Fibroblast of skin of right biceps (primary cell): ENCODE results near the gene TNIP3.
"Not testable (repeated sequence)": the region's sequence is repeated elsewhere in the genome, so short reads cannot be mapped to it uniquely, and the experiment has no call there.

Experiments used
- DNase-seq: peaks from one replicate; pipeline ENCODE4 v3.0.0-alpha.2; 2013

Gene TNIP3

GRCh38 chr4:121164291-121164690 lies at the start of gene TNIP3:
TNIP3 (minus strand) TSS chr4:121164321; CDS start chr4:121164125, 196 bp downstream.
- peak; percentile 69 for DNase-seq

- DNase-seq = no peak
Measured at GRCh38 chr4:121212806-121213205, 48.7 kb upstream of the TNIP3 start.

DNA sequence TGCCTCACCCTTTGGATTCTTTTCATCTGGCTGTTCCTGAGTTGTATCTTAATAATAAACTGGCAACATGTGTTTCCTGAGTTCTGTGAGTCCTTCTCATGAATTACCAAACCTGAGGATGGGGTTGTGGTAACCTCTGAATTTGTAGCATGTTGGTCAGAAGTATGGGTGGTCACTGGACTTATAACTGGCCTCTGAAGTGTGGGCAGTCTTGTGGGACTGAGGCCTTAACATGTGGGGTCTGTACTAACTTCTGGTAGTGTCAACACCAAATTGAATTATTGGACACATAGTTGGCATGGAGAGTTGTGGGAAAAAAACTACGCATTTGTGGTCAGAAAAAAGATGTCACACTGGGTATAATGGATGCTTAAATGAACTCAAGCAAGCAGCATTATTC lies 45.0 kb upstream of the TNIP3 start:
- peak; percentile 53 for DNase-seq

- DNase-seq = no peak
Measured at GRCh38 chr4:121208244-121209007, 44.3 kb upstream of the TNIP3 start.

GRCh38 chr4:121205777-121206176 lies 41.7 kb upstream of the TNIP3 start:
- DNase-seq = not testable (repeated sequence)

- DNase-seq = no peak
Measured at GRCh38 chr4:121200795-121201472, 36.8 kb upstream of the TNIP3 start.

DNA sequence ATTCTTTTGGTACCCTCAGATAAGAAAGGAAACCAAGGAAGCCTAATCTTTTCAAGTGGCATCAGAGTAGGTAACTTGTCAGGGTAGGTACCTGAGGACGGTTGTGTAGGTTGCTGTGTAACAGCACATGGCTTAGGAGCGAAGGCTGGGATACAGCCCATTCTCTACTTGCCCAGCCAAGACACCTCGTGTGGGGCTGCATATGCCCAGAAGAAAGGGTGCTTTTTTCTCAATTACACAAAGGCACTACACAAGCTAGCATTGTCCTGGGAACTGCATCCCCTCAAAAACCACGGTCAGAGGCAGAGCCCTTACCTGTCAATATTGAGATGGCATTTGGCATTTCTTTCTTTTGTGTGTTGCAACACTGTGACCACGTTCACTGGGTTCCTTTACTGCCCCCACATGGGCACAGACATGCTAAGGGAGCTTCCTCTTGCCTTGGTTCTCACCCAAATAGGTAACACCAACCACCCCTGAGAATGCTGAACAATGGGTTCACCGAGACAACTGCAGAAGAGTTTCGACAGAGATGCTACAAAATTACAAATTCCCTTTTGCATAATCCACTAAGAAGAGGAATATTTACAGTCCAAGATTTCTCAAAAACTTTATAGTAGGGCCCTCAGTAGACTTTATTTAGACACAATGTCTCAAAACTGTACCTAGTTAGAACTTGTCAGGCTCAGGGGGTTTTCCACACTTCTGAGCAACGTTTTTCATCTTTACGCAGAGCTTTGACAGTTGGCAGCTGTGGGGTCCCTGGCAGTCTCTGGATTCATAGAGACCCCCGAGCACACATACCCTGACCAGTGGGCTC lies 35.8 kb upstream of the TNIP3 start:
- DNase-seq = no peak

DNA sequence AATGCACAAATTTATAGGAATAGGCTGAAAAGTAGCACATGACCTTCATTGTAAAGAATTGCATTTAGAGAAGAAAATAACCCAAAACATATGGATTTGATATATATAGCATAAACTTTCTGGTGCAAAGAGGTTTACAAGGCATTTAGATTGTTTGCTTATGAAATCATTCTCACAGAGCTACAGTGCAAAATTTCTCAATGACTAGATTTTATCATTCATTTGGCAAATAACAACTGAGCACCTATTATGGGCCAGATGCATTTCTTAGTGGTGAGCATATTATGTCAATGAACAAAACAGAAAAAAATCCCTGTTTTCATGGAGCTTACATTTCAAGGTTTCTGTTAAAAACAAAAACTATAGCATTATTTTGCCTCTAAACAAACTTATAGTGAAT lies 34.1 kb upstream of the TNIP3 start:
- peak; percentile 78 for DNase-seq

DNA sequence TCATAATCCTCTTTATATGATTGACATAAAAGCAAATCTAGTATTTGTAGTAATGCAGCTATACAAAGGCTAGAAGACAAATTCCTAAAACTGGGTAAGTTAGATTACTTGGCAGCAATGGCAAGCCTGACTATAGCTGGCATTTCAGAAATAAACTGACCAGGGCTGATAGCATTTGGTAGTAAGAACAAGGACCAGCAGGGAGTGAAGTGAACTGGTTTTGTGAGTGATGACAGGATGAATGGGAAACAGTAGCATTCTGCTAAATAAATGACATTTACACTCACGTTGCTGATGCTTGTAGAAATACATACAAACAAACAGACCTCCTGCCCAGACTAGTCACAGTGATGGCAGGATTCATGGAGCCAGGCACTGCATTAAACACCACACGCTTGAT lies 31.5 kb upstream of the TNIP3 start:
- DNase-seq = no peak

- peak; percentile 54 for DNase-seq
Measured at GRCh38 chr4:121192480-121192879, 28.4 kb upstream of the TNIP3 start.

- no peak for DNase-seq
Measured at GRCh38 chr4:121192013-121192412, 27.9 kb upstream of the TNIP3 start.

DNA sequence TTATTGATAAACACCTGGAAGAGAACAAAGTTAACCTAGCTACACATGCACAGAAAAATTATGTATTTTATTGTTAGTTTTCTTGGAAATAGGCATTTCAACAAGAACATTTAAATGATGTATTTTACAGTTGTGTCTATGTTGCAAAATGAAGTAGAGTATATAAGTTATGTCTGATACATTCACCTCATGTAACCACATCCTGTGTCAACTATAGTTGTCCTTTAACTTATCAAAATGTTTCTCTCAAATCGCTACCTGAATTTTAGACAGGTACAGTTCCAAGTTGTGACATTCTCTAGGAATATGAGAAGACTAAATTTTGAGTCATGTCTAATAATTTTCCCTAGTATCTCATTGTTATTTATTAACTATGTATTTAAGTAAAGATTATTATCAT lies 27.2 kb upstream of the TNIP3 start:
- DNase-seq = no peak

GRCh38 chr4:121190389-121190788 lies 26.3 kb upstream of the TNIP3 start:
- DNase-seq = no peak

- no peak for DNase-seq
Measured at GRCh38 chr4:121189326-121190215, 25.4 kb upstream of the TNIP3 start.

- peak; percentile 21 for DNase-seq
Measured at GRCh38 chr4:121187206-121187605, 23.1 kb upstream of the TNIP3 start.

GRCh38 chr4:121185960-121186359 lies 21.8 kb upstream of the TNIP3 start:
- DNase-seq = no peak

- no peak for DNase-seq
Measured at GRCh38 chr4:121183989-121184388, 19.9 kb upstream of the TNIP3 start.

GRCh38 chr4:121183361-121183760 lies 19.2 kb upstream of the TNIP3 start:
- DNase-seq = no peak

GRCh38 chr4:121182296-121182695 lies 18.2 kb upstream of the TNIP3 start:
- DNase-seq = peak; percentile 49

GRCh38 chr4:121181493-121181892 lies 17.4 kb upstream of the TNIP3 start:
- no peak for DNase-seq

- no peak for DNase-seq
Measured at GRCh38 chr4:121180558-121180957, 16.4 kb upstream of the TNIP3 start.
